ENCODE data around the gene MAN2A2.
"Not testable (repeated sequence)": the region's sequence is repeated elsewhere in the genome, so short reads cannot be mapped to it uniquely, and the experiment has no call there.

Gene MAN2A2

GRCh38 chr15:90905306-90906180, 2.4 kb downstream of the MAN2A2 start:
- no peak for DNase-seq

GRCh38 chr15:90906181-90906849, 3.2 kb downstream of the MAN2A2 start:
- DNase-seq, result no peak

GRCh38 chr15:90907051-90907660, 4.1 kb downstream of the MAN2A2 start:
- DNase-seq, result no peak

- no peak for DNase-seq
Measured at GRCh38 chr15:90907838-90908507, 4.9 kb downstream of the MAN2A2 start.

- not testable (repeated sequence) for DNase-seq
Measured at GRCh38 chr15:90909449-90909848, 6.3 kb downstream of the MAN2A2 start.

GRCh38 chr15:90909976-90910375, 6.9 kb downstream of the MAN2A2 start:
- DNase-seq, result no peak

- no peak for DNase-seq
Measured at GRCh38 chr15:90910441-90911301, 7.6 kb downstream of the MAN2A2 start.

GRCh38 chr15:90911302-90911623, 8.2 kb downstream of the MAN2A2 start:
- DNase-seq, result no peak

GRCh38 chr15:90911906-90912769, 9.0 kb downstream of the MAN2A2 start:
- DNase-seq, result no peak

- no peak for DNase-seq
Measured at GRCh38 chr15:90912770-90913075, 9.6 kb downstream of the MAN2A2 start.

- DNase-seq, result no peak
Measured at GRCh38 chr15:90913398-90913944, 10.4 kb downstream of the MAN2A2 start.

GRCh38 chr15:90914305-90915080, 11.4 kb downstream of the MAN2A2 start:
- DNase-seq, result no peak

GRCh38 chr15:90915216-90915807, 12.2 kb downstream of the MAN2A2 start:
- no peak for DNase-seq

GRCh38 chr15:90915808-90916440, 12.8 kb downstream of the MAN2A2 start:
- DNase-seq, result peak; percentile 47

- no peak for DNase-seq
Measured at GRCh38 chr15:90916461-90916860, 13.4 kb downstream of the MAN2A2 start.

GRCh38 chr15:90917569-90917968, 14.5 kb downstream of the MAN2A2 start:
- DNase-seq, result no peak

- DNase-seq, result no peak
Measured at GRCh38 chr15:90918034-90918788, 15.1 kb downstream of the MAN2A2 start.

GRCh38 chr15:90918835-90919234, 15.7 kb downstream of the MAN2A2 start:
- DNase-seq, result no peak

GRCh38 chr15:90921887-90922286, 18.8 kb downstream of the MAN2A2 start:
- no peak for DNase-seq

Measured in GF-D8 (cell line).